Measurements from ENCODE around the gene FCN3.

Gene FCN3

GRCh38 chr1:27380224-27380623, 5.6 kb upstream of the FCN3 start:
- ATAC-seq (no peak), DNase-seq (no peak)

DNA sequence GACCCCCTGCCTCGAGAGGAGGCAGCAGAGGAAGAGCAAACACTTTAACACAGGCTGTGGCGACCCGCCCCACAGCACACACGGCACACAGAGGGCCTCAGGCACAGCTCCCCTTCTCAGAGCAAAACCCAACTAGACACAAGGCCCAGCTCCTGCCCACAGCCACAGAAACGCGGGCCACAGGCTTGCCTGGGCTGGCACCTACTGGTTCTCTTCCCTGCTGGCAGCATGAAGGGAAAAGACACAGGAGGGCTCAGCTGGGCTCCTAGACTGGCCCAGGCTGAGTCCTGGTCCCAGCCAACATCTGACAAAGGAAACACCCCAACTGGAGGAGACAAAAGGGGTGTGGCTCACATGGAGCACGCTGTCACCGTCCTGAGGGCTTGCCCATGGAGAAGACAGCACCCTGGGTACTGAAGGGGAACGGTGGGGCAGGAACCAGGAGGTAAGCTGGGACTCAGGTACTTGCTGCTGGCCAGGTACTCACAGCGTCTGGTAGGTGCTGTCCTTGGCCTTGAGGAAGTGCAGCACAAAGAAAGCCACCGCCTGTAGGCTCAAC, 5.0 kb upstream of the FCN3 start:
- no peak for DNase-seq
- no peak for ATAC-seq

DNA sequence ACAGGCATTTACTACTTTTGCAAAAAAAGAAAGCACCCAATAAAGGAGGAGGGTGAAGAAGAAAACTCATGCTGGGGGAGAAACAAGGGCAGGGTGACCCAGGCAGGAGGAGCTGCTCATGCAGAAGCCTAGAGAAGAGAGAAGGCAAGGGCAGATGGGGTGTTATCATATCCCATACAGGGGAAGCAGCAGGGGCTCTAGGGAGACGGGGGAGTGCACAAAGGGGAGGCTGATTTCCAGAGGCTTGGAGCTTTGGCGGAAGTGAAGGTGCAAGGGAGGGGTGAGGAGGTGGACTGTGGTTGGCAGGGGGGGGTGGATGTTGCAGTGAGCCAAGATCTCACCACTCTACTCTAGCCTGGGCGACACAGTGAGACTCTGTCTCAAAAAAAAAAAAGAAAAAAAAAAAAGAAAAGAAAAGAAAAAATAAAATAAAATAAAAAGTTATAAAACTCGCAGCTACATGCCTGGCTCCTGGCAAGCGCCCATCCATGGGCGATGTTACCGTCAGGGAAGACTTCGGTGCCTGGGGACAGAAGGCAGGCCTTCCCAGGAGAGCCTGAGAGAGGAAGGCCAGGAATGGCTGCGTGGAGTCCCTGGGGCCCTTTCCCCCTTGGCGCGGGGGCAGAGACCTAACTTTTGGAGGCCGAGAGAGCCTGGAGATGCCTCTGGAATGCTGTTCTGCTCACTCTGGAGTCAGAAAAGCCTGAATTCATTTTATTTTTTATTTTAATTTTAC, 3.3 kb upstream of the FCN3 start:
- DNase-seq (no peak), ATAC-seq (no peak)

- no peak for ATAC-seq
- DNase-seq: no peak
These were observed 1.6 kb downstream of the FCN3 start for GRCh38 chr1:27372808-27373690.

GRCh38 chr1:27372022-27372807, 2.4 kb downstream of the FCN3 start:
- ATAC-seq: no peak

GRCh38 chr1:27368869-27369582, 5.6 kb downstream of the FCN3 start:
- no peak for DNase-seq
- no peak for ATAC-seq

More at GRCh38 chr1:27372022-27372807, 2.4 kb downstream of the FCN3 start:
- no peak for DNase-seq

GRCh38 chr1:27367160-27367650, 7.4 kb downstream of the FCN3 start:
- ATAC-seq (no peak), DNase-seq (no peak)

- DNase-seq: peak; percentile 57
- peak; percentile 24 for ATAC-seq
These were observed 8.0 kb downstream of the FCN3 start, which contains the start of gene MAP3K6 for GRCh38 chr1:27366411-27367159. Gene MAP3K6 (minus strand): TSS chr1:27366961. CDS start chr1:27366597, 364 bp downstream.

- DNase-seq: peak; percentile 86
- ATAC-seq: peak; percentile 83
These were observed 8.6 kb downstream of the FCN3 start for GRCh38 chr1:27366113-27366410.

GRCh38 chr1:27365372-27366112, 9.1 kb downstream of the FCN3 start:
- peak; percentile 66 for ATAC-seq

DNA sequence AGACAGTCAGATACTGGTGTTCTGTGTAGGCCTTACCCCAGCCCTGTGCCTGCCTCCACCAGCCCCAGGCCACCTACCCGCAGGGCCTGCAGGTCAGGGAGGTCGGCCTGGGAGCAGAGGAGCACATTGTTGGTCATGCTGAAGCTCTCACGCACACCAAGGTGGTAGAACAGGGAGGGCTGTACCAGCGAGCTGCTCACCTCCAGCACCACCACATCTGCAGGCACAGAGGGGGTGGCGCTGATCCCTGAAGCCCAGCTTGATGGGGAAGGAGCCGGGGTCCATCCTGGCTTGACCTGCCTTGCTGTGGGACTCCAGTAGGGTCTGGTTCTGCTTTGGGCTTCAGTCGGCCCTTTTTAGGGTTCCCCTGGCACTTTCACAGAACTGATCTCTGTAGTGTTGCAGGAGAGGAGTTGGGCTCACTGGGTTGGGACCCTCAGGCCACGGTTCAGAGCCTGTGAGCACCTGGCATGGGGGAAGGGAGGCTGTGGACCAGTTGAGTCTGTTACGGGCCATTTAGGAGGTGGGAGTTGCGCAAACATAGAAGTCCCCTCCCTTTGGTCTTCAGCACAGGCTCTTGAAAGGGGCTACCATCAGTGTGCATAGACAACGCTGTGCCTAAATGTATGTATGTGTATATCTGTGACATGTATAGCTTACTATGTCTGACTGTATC, 9.8 kb downstream of the FCN3 start:
- ATAC-seq (no peak), DNase-seq (no peak)

More at GRCh38 chr1:27365372-27366112, 9.1 kb downstream of the FCN3 start:
- DNase-seq: peak; percentile 84

GRCh38 chr1:27363766-27364695, 10.6 kb downstream of the FCN3 start:
- no peak for ATAC-seq
- DNase-seq: no peak

DNA sequence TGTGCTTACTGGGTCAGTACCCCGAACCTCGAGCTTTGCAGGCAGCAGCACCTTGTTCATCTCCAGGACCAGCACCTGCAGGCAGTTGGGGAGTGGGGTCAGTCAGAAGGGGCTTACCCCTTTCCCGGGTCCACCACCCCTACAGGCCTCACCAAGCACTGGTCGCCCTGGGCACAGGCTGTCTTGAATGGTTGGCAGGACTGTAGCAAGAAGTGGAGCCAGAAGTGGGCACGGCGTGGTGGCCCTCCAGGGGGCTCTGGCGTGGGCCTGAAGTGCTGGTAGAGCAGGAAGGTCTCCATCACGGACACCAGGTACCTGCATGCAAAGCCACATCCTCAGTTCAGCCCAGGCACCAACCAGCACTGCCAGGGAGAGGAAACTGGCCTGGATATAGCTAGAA, 13.1 kb downstream of the FCN3 start:
- ATAC-seq: no peak
- DNase-seq: no peak

DNA sequence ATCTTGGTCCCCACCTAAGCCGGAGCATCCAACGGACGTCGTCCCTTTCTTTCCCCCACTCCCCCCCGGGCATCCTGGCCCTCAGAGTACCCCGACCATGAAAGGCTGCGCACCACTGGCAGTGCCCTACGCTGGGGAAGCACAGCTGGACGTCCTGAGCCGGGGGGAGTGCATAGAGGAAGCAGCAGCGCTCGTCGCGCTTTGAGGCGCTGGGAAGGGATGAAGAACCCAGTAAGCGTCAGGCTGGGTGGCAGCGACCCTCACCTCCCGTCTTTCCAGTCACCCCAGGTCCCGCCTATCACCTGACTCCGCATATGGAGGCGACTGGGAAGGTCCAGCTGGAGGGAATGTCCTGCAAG, 13.6 kb downstream of the FCN3 start:
- ATAC-seq (no peak), DNase-seq (no peak)

GRCh38 chr1:27360159-27361043, 14.2 kb downstream of the FCN3 start:
- peak; percentile 47 for DNase-seq
- no peak for ATAC-seq

DNA sequence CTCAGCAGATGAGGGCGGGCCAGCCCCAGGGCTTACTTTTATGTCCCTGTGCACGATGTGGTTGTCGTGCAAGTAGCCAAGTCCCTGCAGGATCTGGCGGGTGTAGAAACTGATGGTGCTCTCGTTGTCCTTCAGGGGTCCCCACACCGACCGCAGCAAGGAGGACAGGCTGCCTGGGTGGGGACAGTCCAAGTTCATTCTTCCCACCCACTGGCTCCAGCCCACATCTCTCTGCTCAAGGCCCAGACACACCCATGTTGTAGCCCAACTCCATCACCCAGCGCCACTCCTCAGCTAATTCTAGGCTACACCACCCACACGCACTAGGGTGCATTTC, 14.8 kb downstream of the FCN3 start:
- DNase-seq (no peak), ATAC-seq (no peak)

DNA sequence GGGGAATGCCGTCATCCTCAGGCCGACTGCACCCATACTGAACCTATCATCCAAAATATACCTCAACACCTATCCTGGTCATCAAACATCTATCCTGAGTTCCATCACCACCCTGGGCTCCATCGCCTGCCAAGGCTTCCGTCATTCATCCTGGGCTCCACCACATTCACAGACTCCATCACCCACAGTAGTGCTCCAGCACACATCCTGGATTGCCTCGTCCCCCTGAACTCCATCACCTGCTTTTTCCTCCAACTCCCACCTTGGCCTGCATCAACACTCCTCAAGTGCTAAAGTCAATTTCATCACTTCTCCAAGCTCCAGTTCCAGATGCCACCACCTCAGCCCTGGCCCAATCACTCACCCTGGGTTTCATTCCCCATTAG, 15.7 kb downstream of the FCN3 start:
- DNase-seq: no peak
- no peak for ATAC-seq
